ENCODE measurements around the gene PCDH19.

PCDH19 gene

DNA sequence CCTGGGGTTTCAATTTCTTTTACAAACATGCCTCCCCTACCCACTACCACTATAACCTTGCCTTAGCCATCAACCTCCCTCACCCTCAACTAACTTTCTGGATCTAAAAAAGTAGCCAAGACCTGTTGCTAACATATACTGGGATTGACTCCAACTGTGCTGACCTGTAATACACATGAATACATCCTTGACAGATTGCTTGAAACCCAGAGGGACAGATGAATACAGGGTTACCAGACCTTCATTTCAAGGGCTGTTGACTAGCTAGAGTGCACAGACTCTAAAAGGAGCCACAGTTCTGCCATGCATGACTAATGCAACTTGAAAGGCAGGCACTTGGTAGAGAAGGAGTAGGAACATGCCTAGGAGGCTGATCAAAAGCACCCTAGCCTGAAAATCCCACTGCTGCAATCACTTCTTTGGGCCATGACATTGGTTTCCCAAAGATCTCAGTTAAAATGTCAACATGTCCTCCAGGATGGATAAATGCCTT is 121.0 kb downstream of the PCDH19 start:
- DNase-seq: no peak

- no peak for DNase-seq
Measured at GRCh38 chrX:100277231-100277630, 132.8 kb downstream of the PCDH19 start.

- DNase-seq: no peak
Measured at GRCh38 chrX:100274916-100275315, 135.2 kb downstream of the PCDH19 start.

- DNase-seq: no peak
Measured at GRCh38 chrX:100265179-100265578, 144.9 kb downstream of the PCDH19 start.

GRCh38 chrX:100264200-100264599 is 145.9 kb downstream of the PCDH19 start:
- DNase-seq: no peak

- no peak for DNase-seq
Measured at GRCh38 chrX:100263650-100264049, 146.4 kb downstream of the PCDH19 start.

- DNase-seq: no peak
Measured at GRCh38 chrX:100248885-100249493, 161.1 kb downstream of the PCDH19 start.

- no peak for DNase-seq
Measured at GRCh38 chrX:100247826-100248225, 162.2 kb downstream of the PCDH19 start.

- no peak for DNase-seq
Measured at GRCh38 chrX:100244681-100245080, 165.4 kb downstream of the PCDH19 start.
